ENCODE results near the gene USP48. TPM values are rescaled to one million over a fixed set of nuclear protein-coding genes. Genes with fewer than 3 reads are reported as not detected.

The USP48 gene
- total RNA-seq, 2 experiments from 2014 or later = 72.1 to 72.4 TPM

DNA sequence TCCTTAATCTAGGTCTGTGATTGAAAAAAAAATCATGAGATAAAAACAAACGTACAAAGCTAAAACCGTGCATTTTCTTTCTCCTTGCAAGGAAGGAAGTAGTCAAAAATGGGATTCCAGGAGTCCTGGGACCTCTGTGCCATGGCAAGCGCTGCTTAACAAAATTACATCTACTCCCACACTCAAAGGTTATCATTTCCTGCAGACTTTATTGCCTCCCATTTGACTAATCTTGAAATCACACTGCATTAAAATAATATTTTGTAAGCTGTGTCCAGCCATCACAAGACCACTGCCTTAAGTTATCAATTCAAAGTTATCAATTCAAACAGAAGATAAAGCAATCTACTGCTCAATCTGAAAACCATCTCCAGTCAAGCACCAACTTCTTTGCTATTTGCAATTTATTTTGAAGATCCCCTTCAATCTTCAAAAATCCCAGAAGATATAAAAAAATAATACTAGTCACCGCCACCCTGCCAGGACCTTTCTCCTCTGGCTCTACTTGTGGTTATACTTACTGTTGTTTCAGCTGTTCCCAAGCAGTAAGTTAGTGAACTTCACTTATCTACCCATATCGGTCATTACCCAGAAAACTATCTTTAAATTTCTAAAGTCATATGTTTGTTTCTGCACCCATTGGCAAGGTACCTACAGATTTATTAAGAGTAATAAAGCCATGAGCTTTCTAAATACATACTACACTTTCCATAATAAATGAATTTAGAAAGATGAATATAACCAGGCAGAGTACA, 75.7 kb downstream of the USP48 start:
- ATAC-seq = no peak
- Mint-ChIP-seq H3K27ac (no peak overlapping the region), H3K4me1 (ENCODE audit: low read depth) (peaks cover 6% of the 10 kb centered on the region), H3K9me3 (no peaks in the 10 kb centered on the region), H3K36me3 (ENCODE audit: low read depth) (peaks cover 18% of the 10 kb centered on the region), H3K4me3 (no peak overlapping the region), H3K27me3 (no peaks in the 10 kb centered on the region)
- CTCF ChIA-PET = interaction anchor here (0.7 kb wide), 1 partner anchor 256 kb away, joined by 3 read pairs; no protein-coding TSS in a partner anchor
- intact Hi-C loops (cut with micrococcal nuclease) = no loop called here
- TF ChIP-seq, protein P1, sequence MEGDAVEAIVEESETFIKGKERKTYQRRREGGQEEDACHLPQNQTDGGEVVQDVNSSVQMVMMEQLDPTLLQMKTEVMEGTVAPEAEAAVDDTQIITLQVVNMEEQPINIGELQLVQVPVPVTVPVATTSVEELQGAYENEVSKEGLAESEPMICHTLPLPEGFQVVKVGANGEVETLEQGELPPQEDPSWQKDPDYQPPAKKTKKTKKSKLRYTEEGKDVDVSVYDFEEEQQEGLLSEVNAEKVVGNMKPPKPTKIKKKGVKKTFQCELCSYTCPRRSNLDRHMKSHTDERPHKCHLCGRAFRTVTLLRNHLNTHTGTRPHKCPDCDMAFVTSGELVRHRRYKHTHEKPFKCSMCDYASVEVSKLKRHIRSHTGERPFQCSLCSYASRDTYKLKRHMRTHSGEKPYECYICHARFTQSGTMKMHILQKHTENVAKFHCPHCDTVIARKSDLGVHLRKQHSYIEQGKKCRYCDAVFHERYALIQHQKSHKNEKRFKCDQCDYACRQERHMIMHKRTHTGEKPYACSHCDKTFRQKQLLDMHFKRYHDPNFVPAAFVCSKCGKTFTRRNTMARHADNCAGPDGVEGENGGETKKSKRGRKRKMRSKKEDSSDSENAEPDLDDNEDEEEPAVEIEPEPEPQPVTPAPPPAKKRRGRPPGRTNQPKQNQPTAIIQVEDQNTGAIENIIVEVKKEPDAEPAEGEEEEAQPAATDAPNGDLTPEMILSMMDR (IDR thresholded peaks at IDR 0.05) = no peak
- DNase-seq = no peak
- POLR2A ChIA-PET = interaction anchor here (0.8 kb wide), 1 partner anchor 12 kb away, joined by 3 read pairs; no protein-coding TSS in a partner anchor

DNA sequence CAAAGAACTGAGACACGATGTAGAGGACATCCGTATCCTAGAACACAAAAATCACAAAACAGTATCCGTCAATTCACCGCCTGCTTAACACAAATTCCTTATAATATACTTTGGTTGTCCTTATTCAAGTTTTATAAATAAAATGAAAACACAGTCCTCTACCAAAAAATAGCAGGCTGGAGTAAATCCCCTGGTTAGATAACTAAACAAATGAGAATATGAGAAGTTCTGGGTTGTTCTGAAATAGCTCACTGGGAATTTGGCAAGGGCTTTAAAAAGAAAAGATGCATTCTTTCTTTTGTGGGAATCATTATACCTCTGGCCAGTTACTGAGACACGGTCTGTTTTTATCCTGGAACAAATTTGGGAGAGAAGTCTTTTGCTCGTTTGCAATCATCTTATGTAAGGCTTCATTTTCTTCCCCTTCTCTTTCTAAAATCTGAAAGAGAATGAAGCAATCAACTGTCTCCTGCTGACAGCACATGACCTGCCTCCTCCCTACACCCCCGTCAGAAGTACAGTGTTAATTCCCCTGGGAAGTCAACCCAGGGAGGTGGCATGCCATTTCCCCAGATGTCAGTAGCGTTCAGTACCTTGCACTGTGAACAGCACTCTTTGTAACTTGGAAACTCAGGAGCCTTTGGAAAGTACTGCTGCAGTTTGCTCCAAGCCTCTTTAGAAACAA, 76.7 kb downstream of the USP48 start:
- Mint-ChIP-seq H3K27ac (no peak overlapping the region), H3K9me3 (no peaks in the 10 kb centered on the region), H3K36me3 (ENCODE audit: low read depth) (peaks cover 20% of the 10 kb centered on the region), H3K4me1 (ENCODE audit: low read depth) (peaks cover 6% of the 10 kb centered on the region), H3K27me3 (no peaks in the 10 kb centered on the region), H3K4me3 (no peak overlapping the region)
- POLR2A ChIA-PET = no interaction called here
- ATAC-seq = no peak
- intact Hi-C loops (cut with micrococcal nuclease) = no loop called here
- DNase-seq = no peak
- CTCF ChIA-PET = no interaction called here
- TF ChIP-seq, protein P1 (IDR thresholded peaks at IDR 0.05) = no peak

GRCh38 chr1:21705303-21705980, 77.5 kb downstream of the USP48 start:
- intact Hi-C loops (cut with micrococcal nuclease) = no loop called here
- Mint-ChIP-seq H3K9me3 (no peaks in the 10 kb centered on the region), H3K27me3 (no peaks in the 10 kb centered on the region), H3K4me1 (ENCODE audit: low read depth) (peaks cover 6% of the 10 kb centered on the region), H3K27ac (no peak overlapping the region), H3K4me3 (no peak overlapping the region), H3K36me3 (ENCODE audit: low read depth) (peaks cover 23% of the 10 kb centered on the region)
- ChIA-PET POLR2A (no interaction called here), CTCF (no interaction called here)
- DNase-seq (no peak), ATAC-seq (no peak)
- TF ChIP-seq, protein P1 (IDR thresholded peaks at IDR 0.05) = no peak

- ATAC-seq (no peak), DNase-seq (no peak)
- Mint-ChIP-seq H3K9me3 (no peaks in the 10 kb centered on the region), H3K27me3 (no peaks in the 10 kb centered on the region), H3K4me3 (no peak overlapping the region), H3K27ac (no peak overlapping the region), H3K4me1 (ENCODE audit: low read depth) (peaks cover 6% of the 10 kb centered on the region), H3K36me3 (ENCODE audit: low read depth) (peaks cover 28% of the 10 kb centered on the region)
- TF ChIP-seq, protein P1 (IDR thresholded peaks at IDR 0.05) = no peak
- ChIA-PET CTCF (interaction anchor here (1.5 to 1.7 kb wide), 2 partner anchors 16 to 259 kb away, joined by 5 to 6 read pairs; no protein-coding TSS in a partner anchor), POLR2A (no interaction called here)
- intact Hi-C loops (cut with micrococcal nuclease) = no loop called here
Observed at GRCh38 chr1:21704145-21704544, 78.8 kb downstream of the USP48 start.
